GM12878 (cell line): ENCODE results near the gene PSME3IP1. TPM values are rescaled to one million over a fixed set of nuclear protein-coding genes. Genes with fewer than 3 reads are reported as not detected.

ENCODE experiments used
- ATAC-seq: fragments of 200-7000 bp; cut with Tn5 transposase; 3 replicates; pipeline ENCODE4 v1.9.1; 2020; ENCODE audit warnings: mild to moderate bottlenecking, moderate library complexity
- BruUV-seq: library from RNA; stranded (reverse); fragments of 400-500 nt; replicated peaks from 2 replicates; lab custom pipeline; 2021; lab: Mats Ljungman, UMichigan
- CTCF ChIA-PET: fragments of 300-600 bp; sonication (Branson Sonifier 250); formaldehyde crosslinking; extraction: SDS; loops from one replicate; lab custom pipeline; 2021; ENCODE audit warnings: inconsistent platforms; lab: Yijun Ruan, JAX
- POLR2A ChIA-PET: fragments of 350-600 bp; formaldehyde crosslinking; extraction: SDS; loops from one replicate; lab custom pipeline; 2021; ENCODE audit warnings: inconsistent platforms; lab: Charles Lee
- RAD21 ChIA-PET: fragments of 300-600 bp; sonication (Branson Sonifier 250); formaldehyde crosslinking; loops from one replicate; lab custom pipeline; 2023; ENCODE audit warnings: antibody characterized with exemption; ENCODE audit not compliant: unreplicated experiment; lab: Charles Lee
- SMC1A ChIA-PET: fragments of 300-600 bp; sonication (Branson Sonifier 250); formaldehyde crosslinking; loops from one replicate; lab custom pipeline; 2023; ENCODE audit not compliant: unreplicated experiment, uncharacterized antibody; lab: Charles Lee
- DNase-seq: peaks from one replicate; pipeline ENCODE4 v3.0.0-alpha.2; 2011; ENCODE audit warnings: low read depth, low spot score
- FAIRE-seq: peaks from 3 replicates; lab custom pipeline; 2011; peaks lifted over from hg19 to GRCh38; lab: Jason Lieb, UNC
- H2AFZ ChIP-seq: 2 replicates; pipeline ENCODE4 v1.6.0; 2011; ENCODE audit warnings: low read depth, low read length, control low read depth; ENCODE audit not compliant: control insufficient read depth
- H3K27ac ChIP-seq: 2 replicates; pipeline ENCODE4 v1.5.1; 2011; ENCODE audit warnings: control low read depth; ENCODE audit not compliant: control insufficient read depth, insufficient read depth
- H3K27me3 ChIP-seq, 2 experiments: replicated peaks in 1 of 2; 2 replicates each; pipeline versions ENCODE4 v1.6.0 to v1.6.1; 2011; ENCODE audit warnings: low read length in 1 of 2; ENCODE audit not compliant: control insufficient read depth in 2 of 2, insufficient read depth in 2 of 2
- H3K36me3 ChIP-seq, 2 experiments: 2 replicates each; pipeline ENCODE4 v1.5.1; 2011; ENCODE audit warnings: low read length in 1 of 2; ENCODE audit not compliant: control insufficient read depth in 2 of 2, insufficient read depth in 2 of 2
- H3K4me1 ChIP-seq: 2 replicates; pipeline ENCODE4 v1.6.1; 2011; ENCODE audit warnings: mild to moderate bottlenecking, low read length, moderate library complexity, mixed read lengths; ENCODE audit not compliant: control insufficient read depth, insufficient read depth
- H3K4me2 ChIP-seq: 2 replicates; pipeline ENCODE4 v1.6.0; 2011; ENCODE audit warnings: control low read depth; ENCODE audit not compliant: control insufficient read depth, insufficient read depth
- H3K4me3 ChIP-seq: fragments of 200-600 bp; sonication (generic); 2 replicates; pipeline ENCODE4 v1.5.1; 2016
- H3K79me2 ChIP-seq: 2 replicates; pipeline ENCODE4 v1.6.0; 2011; ENCODE audit warnings: low read length; ENCODE audit not compliant: control insufficient read depth, insufficient read depth
- H3K9ac ChIP-seq: 2 replicates; pipeline ENCODE4 v1.8.0; 2011; ENCODE audit warnings: low read length, control low read depth, mixed read lengths; ENCODE audit not compliant: control insufficient read depth, insufficient read depth
- H3K9me3 ChIP-seq: replicated peaks from 3 replicates; pipeline ENCODE4 v1.5.1; 2011; ENCODE audit warnings: mild to moderate bottlenecking, low read length; ENCODE audit not compliant: control insufficient read depth, insufficient read depth
- H4K20me1 ChIP-seq: 2 replicates; pipeline ENCODE4 v1.6.0; 2011; ENCODE audit not compliant: control insufficient read depth, insufficient read depth
- CREB1 ChIP-seq: IDR thresholded peaks from 2 replicates; pipeline ENCODE4 v1.6.1; 2012; ENCODE audit warnings: low read depth, mild to moderate bottlenecking, inconsistent platforms
- E4F1 ChIP-seq: fragments of 450-650 bp; IDR thresholded peaks from 2 replicates; pipeline ENCODE4 v1.6.1; 2018; ENCODE audit warnings: borderline replicate concordance, mild to moderate bottlenecking; ENCODE audit not compliant: partially characterized antibody
- ELK1 ChIP-seq: IDR thresholded peaks from 2 replicates; pipeline ENCODE4 v1.6.1; 2012; ENCODE audit warnings: low read depth, low read length, improper control_type of control experiment
- HDAC2 ChIP-seq: fragments of 200-600 bp; sonication (generic); IDR thresholded peaks from 2 replicates; pipeline ENCODE4 v1.6.1; 2017
- IKZF2 ChIP-seq, 2 experiments: fragments of 450-650 bp; IDR thresholded peaks; 2 replicates each; pipeline ENCODE4 v1.6.1; 2017; ENCODE audit warnings: mild to moderate bottlenecking in 2 of 2, moderate library complexity in 2 of 2
- KLF5 ChIP-seq: fragments of 450-650 bp; IDR thresholded peaks from 2 replicates; pipeline ENCODE4 v1.6.1; 2014; ENCODE audit warnings: mild to moderate bottlenecking; ENCODE audit not compliant: partially characterized antibody
- MAX ChIP-seq: IDR thresholded peaks from 2 replicates; pipeline ENCODE4 v1.6.1; 2012; ENCODE audit warnings: low read depth, low read length, improper control_type of control experiment
- MTA3 ChIP-seq: IDR thresholded peaks from 2 replicates; pipeline ENCODE4 v1.6.1; 2012; ENCODE audit warnings: low read length, inconsistent platforms, borderline replicate concordance
- PML ChIP-seq: IDR thresholded peaks from 2 replicates; pipeline ENCODE4 v1.6.1; 2012; ENCODE audit warnings: low read length, inconsistent platforms
- RBBP5 ChIP-seq: fragments of 200-600 bp; sonication (generic); conservative IDR thresholded peaks from 2 replicates; pipeline ENCODE4 v1.6.1; 2016
- RFX5 ChIP-seq: IDR thresholded peaks from 2 replicates; pipeline ENCODE4 v1.6.1; 2011; ENCODE audit warnings: low read depth, low read length, improper control_type of control experiment
- ZNF24 ChIP-seq: fragments of 450-650 bp; IDR thresholded peaks from 2 replicates; pipeline ENCODE4 v1.6.1; 2017; ENCODE audit warnings: antibody characterized with exemption, mild to moderate bottlenecking
- ZNF687 ChIP-seq: fragments of 450-650 bp; IDR thresholded peaks from 2 replicates; pipeline ENCODE4 v1.6.1; 2017; ENCODE audit warnings: mild to moderate bottlenecking, moderate library complexity
- ZSCAN29 ChIP-seq: fragments of 450-650 bp; IDR thresholded peaks from 2 replicates; pipeline ENCODE4 v1.6.1; 2017; ENCODE audit warnings: mild to moderate bottlenecking, moderate library complexity
- WGBS: methylation state at CpG from one replicate; pipeline ENCODE4 v1.1.6; 2016; ENCODE audit warnings: low lambda C conversion rate; ENCODE audit not compliant: insufficient replicate concordance, insufficient coverage; ENCODE audit errors: missing lambda C conversion rate; 5-methylcytosine and 5-hydroxymethylcytosine counted together
- in situ Hi-C: fragments of 300-500 bp; cut with MboI; formaldehyde crosslinking; loops from 9 replicates; pipeline ENCODE4 v1.14.3; 2018; ENCODE audit warnings: mixed read lengths
- intact Hi-C: fragments of 100-400 bp; cut with micrococcal nuclease; formaldehyde crosslinking; loops from one replicate; pipeline ENCODE4 v1.14.2; 2022; ENCODE audit not compliant: unreplicated experiment
- polyA plus RNA-seq, 11 experiments: library from polyadenylated mRNA; depleted of rRNA in 4 of 11; unstranded in 6 of 11; stranded (reverse) in 5 of 11; fragments of >200 nt; fragmentation: Nextera tagmentation in 4 of 11; fragmentation: Illumina TruSeq in 1 of 11; extraction: Ambion mirVana in 4 of 11; extraction: Trizol in 1 of 11; gene quantifications; 1 replicate in 1 of 11; 2 replicates in 10 of 11; pipeline versions ENCODE4 v1.2.1 to v1.2.3, GENCODE V29; 2011 to 2016; ENCODE audit warnings: inconsistent platforms in 2 of 11, missing spikeins in 2 of 11, low read depth in 1 of 11
- total RNA-seq, 4 experiments: library from RNA; depleted of rRNA in 3 of 4; stranded (reverse); fragments of >200 nt in 3 of 4; fragmentation: Illumina TruSeq in 1 of 4; extraction: Trizol in 1 of 4; gene quantifications; 2 replicates each; pipeline versions ENCODE4 v1.2.1 to v1.2.3, GENCODE V29; 2013 to 2021

PSME3IP1 gene
- total and polyA plus RNA-seq, 10 of the 15 experiments (the other 5 are each of a cell fraction or from before 2014, with no cell fraction given), result 67.9 to 174 (median 111) TPM

- DNase-seq, result no peak
- H3K36me3 ChIP-seq, result no peaks in the 10 kb centered on the region
- in situ Hi-C loops, result no loop called here
- peaks cover 42% of the 10 kb centered on the region for H3K4me1 ChIP-seq
- H3K79me2 ChIP-seq, result no peaks in the 10 kb centered on the region
- no TSS peak for BruUV-seq
- WGBS, result 98% methylated on average over 6 of the region's 6 CpGs
- SMC1A ChIA-PET, result no interaction called here
- H2AFZ ChIP-seq, result no peak overlapping the region
- no peaks in the 10 kb centered on the region for H3K9me3 ChIP-seq
- POLR2A ChIA-PET, result no interaction called here
- no peak overlapping the region for H3K9ac ChIP-seq
- RAD21 ChIA-PET, result no interaction called here
- no peak overlapping the region for H3K27ac ChIP-seq
- no peaks in the 10 kb centered on the region for H3K27me3 ChIP-seq
- intact Hi-C loops, result no loop called here
- H3K4me3 ChIP-seq, result no peak overlapping the region
- FAIRE-seq, result no peak
- H4K20me1 ChIP-seq, result no peaks in the 10 kb centered on the region
- CTCF ChIA-PET, result no interaction called here
- ATAC-seq, result no peak
- H3K4me2 ChIP-seq, result no peak overlapping the region
- no peak for TF ChIP-seq IKZF2 (IDR thresholded peaks at IDR 0.05)
- no peak for TF ChIP-seq ELK1
- no peak for TF ChIP-seq ZSCAN29
- no peak for TF ChIP-seq CREB1
- no peak for TF ChIP-seq KLF5
- TF ChIP-seq MAX, result no peak
- no peak for TF ChIP-seq RFX5
- TF ChIP-seq HDAC2, result no peak
- TF ChIP-seq E4F1, result no peak
- TF ChIP-seq RBBP5, result no peak
- no peak for TF ChIP-seq PML
- TF ChIP-seq MTA3, result no peak
- TF ChIP-seq ZNF24, result no peak
- TF ChIP-seq ZNF687, result no peak
These were observed 54.9 kb downstream of the PSME3IP1 start for GRCh38 chr16:57130950-57131321.
